HG03442 (cell line): Measurements from ENCODE around the gene WDR18.
"Not testable (repeated sequence)": the region's sequence is repeated elsewhere in the genome, so short reads cannot be mapped to it uniquely, and the experiment has no call there.

Experiments used
- ATAC-seq: cut with Tn5 transposase; IDR thresholded peaks from one replicate; pipeline ENCODE4 v1.9.1; 2021; ENCODE audit warnings: mild to moderate bottlenecking, moderate library complexity; ENCODE audit not compliant: unreplicated experiment

Gene WDR18

DNA sequence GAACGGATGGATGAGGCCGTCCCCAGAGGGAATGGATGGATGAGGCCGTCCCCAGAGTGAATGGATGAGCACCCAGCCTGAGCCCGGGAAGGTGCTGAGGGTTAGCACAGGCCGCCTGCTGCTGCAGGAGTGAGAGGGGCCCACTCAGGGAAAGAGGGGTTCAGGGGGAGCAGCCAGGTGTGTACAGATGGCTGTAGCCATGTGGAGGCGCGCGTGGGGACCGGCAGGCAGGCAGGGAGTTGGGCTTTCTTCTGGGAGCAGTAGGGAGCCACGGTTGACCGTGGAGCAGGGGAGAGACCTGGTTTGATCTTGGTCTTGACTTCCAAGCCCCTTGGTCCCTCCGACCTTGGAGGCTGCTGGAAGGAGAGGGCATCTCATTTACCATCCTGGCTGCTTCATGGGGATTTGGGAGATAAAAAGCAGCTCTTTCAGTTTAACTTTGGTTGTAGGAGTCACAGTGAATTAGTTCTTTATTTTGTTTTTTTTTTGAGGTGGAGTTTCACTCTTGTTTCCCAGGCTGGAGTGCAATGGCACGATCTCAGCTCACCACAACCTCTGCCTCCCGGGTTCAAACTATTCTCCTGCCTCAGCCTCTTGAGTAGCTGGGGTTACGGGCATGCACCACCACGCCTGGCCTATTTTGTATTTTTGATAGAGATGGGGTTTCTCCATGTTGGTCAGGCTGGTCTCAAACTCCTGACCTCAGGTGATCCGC lies 33.6 kb upstream of the WDR18 start:
- no peak for ATAC-seq

DNA sequence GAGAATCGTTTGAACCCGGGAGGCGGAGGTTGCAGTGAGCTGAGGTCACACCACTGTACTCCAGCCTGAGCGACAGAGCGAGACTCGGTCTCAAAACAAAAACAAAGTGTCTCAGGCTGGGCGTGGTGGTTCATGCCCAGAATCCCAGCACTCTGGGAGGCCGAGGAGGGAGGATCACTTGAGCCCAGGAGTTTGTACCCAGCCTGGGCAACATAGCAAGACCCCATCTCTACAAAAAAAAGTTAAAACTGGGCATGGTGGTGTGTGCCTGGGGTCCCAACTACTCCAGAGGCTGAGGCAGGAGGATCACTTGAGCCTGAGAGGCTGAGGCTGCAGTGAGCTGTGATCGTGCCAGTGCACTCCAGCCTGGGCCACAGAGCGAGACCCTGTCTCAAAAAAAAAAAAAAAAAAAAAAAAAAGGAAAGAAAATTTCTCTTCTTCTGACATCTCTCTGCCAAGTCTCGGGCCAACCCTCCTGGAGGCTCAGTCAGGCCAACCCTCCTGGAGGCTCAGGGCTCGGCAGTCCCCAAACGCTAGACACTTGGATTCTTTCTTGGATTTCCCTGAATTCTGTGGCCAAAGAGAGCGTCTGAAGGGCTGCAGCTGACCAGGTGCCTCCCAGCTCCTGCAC lies 32.0 kb upstream of the WDR18 start:
- ATAC-seq: no peak

- no peak for ATAC-seq
Observed at GRCh38 chr19:952680-953444, 31.3 kb upstream of the WDR18 start.

DNA sequence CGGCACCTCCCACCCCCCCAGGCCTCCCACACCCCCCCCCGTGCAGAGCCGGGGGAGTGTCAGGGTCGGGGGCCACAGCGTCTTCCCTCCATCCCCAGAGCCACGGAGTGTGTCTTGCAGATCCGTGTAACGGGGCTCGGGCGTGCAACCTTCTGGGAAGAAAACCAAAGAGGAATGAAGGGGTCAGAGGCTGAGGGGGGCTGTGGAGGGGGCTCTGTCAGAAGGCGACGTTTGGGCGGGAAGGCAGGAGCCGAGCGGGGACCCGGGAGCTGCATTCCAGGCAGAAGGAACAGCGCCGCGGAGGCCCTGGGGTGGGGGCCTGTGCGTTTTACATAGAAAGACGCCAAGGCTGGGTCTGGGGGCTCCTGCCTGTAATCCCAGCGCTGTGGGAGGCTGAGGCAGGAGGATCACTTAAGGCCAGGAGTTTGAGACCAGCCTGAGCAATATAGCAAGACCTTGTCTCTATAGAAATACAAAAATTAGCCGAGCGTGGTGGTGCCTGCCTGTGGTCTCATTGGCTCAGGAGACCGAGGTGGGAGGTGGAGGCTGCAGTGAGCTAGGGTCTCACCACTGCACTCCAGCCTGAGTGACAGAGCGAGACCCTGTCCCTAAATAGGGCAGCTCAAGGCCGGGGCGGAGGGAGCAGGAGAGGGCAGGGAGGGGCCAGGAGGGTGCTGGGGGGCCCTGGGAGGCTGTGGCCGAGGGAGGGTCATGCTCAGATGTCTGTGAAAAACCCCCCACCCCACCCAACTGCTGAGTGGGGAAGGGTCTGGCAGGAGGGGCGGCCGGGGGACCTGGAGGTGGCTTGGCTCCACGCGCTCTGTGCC lies 30.5 kb upstream of the WDR18 start:
- no peak for ATAC-seq

DNA sequence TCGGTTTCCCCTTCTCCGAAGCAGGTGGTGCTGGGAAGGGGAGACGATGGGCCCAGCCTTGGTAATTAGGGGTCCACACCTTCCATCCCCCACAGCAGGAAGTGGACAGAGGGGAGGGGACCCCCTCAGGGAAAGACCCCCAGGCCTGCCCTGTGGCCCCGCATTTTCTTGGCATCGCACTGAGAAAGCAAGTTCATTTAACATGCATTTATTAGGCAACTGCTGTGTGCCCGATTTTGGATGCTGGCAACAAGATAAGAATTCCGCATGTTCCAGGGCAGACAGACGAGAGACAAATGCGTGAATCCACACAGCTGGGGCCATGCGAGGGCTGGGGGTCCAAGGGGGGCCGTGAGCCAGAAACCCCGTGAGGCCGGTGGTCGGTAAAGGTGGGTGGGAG lies 29.9 kb upstream of the WDR18 start:
- ATAC-seq: no peak

- ATAC-seq: peak; percentile 57
Observed at GRCh38 chr19:954672-955494, 29.3 kb upstream of the WDR18 start.

- no peak for ATAC-seq
Observed at GRCh38 chr19:955803-956765, 28.1 kb upstream of the WDR18 start.

- ATAC-seq: no peak
Observed at GRCh38 chr19:956766-957440, 27.2 kb upstream of the WDR18 start.

- ATAC-seq: not testable (repeated sequence)
Observed at GRCh38 chr19:957578-957977, 26.6 kb upstream of the WDR18 start.

DNA sequence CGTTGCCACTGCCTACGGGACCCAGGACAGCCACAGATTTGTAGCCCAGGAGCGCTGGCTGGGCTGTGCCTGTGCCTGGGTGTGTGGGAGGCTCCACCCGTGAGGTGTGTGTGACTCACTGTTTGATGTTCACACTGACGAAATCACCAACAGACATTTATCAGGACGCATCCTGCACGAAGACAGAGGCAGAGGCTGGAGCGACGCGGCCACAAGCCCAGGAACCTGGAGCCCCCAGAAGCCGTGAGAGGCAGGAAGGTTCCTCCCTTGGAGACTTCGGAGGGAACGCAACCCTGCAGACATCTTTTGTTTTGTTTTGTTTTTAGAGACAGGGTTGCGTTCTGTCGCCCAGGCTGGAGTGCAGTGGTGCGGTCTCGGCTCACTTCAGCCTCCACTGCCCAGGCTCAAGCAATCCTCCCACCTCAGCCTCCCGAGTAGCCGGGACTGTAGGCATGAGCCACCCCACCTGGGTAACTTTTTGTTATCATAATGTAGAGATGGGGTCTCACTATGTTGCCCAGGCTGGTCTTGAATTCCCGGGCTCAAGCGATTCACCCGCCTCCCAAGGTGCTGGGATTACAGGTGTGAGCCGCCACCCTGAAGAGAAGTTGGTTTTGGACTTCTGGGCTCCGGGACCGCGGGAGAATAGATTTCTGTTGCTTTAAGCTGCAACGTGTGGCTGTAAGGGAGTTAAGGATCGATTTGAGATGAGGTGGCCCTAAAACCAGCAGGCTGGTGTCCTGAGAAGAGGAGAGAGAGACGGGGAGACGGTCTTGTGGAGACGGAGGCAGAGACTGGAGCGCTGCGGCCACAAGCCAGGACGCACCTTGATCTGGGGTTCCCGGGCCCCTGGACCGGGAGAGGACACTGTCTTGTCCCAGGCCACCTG lies 24.9 kb upstream of the WDR18 start:
- no peak for ATAC-seq

DNA sequence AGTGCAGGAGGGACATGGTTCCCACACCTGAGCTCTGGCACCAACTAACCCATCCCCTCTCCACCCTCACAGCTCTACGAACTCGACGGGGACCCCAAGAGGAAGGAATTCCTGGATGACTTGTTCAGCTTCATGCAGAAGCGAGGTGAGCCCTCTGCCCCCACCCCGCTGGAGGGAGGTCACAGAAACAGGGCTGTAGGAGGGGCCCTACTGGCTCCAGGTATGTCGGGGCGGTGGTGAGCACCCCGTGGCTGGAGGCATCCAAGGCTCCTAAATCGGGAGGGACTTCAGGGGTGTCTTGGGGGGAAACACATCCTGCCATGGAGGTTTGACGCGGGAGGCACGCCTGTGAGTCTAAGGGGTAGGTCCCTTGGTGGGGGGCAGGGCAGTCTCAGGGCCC lies 24.1 kb upstream of the WDR18 start:
- ATAC-seq: no peak

GRCh38 chr19:960601-960938 lies 23.6 kb upstream of the WDR18 start:
- no peak for ATAC-seq

DNA sequence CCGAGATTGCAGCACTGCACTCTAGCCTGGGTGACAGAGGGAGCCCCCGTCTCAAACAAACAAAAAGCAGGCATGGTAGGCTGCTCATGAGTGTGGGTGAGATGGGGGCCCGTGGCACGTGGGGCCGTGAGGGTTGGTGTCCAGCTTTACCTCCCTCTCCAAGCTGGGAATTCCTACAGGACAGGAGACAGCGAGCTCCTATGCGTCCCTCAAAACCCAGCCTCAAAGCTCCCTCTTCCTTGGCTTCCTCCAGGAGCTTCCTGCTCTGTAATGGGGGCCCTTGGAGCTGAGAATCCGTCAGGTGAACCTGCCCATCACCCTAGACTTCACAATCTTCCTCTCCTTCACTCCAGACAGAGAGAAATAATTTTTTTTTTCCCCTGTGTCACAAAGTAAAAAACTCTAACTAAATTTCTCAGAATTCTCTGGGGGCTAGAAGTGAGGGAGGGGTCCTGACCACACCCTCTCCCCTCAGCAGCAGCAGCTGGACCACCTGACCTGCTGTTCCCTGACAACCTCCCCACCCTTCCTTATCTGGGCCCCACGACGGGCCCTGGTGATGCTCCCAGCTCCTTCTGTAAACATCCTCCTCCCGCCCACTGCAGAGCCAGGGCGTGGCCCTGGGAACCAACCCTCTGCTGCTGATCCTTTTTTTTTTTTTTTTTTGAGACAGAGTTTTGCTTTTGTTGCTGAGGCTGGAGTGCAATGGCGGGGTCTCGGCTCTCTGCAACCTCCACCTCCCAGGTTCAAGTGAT lies 22.1 kb upstream of the WDR18 start:
- ATAC-seq: no peak

DNA sequence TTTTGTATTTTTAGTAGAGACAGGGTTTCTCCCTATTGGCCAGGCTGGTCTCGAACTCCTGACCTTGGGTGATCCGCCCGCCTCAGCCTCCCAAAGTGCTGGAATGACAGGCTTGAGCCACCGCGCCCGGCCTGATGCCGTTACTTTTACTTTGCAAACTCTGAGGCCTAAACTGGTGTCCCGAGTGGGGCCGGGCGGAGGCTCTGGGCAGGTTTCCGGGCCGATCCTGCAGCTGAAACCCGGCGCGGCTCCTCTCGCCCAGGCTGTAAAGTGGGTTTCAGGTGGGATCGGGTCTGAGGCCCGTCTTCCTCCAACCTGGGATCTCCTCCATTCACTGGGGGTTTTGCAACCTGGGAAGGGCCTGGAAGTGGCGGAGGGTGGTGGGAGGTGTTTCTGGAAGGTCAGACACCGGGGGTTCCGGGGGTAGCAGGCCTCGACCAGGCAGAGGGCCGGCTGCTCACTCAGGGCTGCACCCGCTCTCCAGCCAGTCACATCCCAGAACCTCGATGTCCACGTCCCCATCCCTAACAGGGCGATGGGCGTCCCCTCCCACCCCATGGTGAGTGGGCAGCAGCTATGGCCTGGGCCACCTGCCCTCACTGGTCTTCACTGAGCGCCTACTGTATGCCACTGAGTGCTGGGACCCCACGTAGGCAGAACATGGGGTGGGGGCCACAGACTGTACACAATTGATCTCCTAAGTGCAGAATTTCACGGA lies 21.3 kb upstream of the WDR18 start:
- no peak for ATAC-seq

- no peak for ATAC-seq
Observed at GRCh38 chr19:963486-963951, 20.6 kb upstream of the WDR18 start.

DNA sequence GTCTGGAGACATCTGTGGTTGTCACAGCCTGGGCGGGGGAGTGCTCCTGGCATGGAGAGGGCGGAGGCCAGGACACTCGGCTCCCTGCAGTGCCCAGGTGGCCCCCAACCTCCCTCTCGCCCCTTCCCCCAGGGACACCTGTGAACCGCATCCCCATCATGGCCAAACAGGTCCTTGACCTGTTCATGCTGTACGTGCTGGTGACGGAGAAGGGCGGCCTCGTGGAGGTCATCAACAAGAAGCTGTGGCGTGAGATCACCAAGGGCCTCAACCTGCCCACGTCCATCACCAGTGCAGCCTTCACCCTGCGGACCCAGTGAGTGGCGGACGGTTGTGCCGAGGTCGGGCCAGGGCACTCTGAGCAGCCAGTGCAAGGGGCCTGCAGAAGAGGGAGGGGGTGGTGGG lies 20.0 kb upstream of the WDR18 start:
- ATAC-seq: no peak
